Coronary artery (tissue), 2 donors: ENCODE results near the gene PLA2G12B.
"Not testable (repeated sequence)": the region's sequence is repeated elsewhere in the genome, so short reads cannot be mapped to it uniquely, and the experiment has no call there.

ENCODE experiments used
- DNase-seq: peaks from one replicate; pipeline ENCODE4 v3.0.0-alpha.2; 2017; ENCODE audit warnings: low spot score
- H3K27ac ChIP-seq, 2 donors: fragments of 200-600 bp; sonication (generic); one replicate each; pipeline ENCODE4 v1.5.1; 2016 to 2019
- H3K4me3 ChIP-seq: fragments of 200-600 bp; sonication (generic); 2 replicates; pipeline ENCODE4 v1.5.1; 2016; ENCODE audit warnings: mild to moderate bottlenecking, moderate library complexity
- TF ChIP-seq, protein P1 (sequence below): fragments of 200-600 bp; sonication (generic); IDR thresholded peaks from one replicate; pipeline ENCODE4 v1.5.1; 2019; ENCODE audit warnings: antibody characterized with exemption

PLA2G12B gene, protein sequence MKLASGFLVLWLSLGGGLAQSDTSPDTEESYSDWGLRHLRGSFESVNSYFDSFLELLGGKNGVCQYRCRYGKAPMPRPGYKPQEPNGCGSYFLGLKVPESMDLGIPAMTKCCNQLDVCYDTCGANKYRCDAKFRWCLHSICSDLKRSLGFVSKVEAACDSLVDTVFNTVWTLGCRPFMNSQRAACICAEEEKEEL

GRCh38 chr10:72954596-72955554 is at the start of gene PLA2G12B:
Gene PLA2G12B (minus strand): TSS chr10:72954806. CDS start chr10:72954685, 121 bp downstream.
- TF ChIP-seq, protein P1, sequence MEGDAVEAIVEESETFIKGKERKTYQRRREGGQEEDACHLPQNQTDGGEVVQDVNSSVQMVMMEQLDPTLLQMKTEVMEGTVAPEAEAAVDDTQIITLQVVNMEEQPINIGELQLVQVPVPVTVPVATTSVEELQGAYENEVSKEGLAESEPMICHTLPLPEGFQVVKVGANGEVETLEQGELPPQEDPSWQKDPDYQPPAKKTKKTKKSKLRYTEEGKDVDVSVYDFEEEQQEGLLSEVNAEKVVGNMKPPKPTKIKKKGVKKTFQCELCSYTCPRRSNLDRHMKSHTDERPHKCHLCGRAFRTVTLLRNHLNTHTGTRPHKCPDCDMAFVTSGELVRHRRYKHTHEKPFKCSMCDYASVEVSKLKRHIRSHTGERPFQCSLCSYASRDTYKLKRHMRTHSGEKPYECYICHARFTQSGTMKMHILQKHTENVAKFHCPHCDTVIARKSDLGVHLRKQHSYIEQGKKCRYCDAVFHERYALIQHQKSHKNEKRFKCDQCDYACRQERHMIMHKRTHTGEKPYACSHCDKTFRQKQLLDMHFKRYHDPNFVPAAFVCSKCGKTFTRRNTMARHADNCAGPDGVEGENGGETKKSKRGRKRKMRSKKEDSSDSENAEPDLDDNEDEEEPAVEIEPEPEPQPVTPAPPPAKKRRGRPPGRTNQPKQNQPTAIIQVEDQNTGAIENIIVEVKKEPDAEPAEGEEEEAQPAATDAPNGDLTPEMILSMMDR = no peak
- DNase-seq = no peak
- Histone ChIP-seq H3K4me3 (no peak within 1 kb of the TSS), H3K27ac (no peak within 1 kb of the TSS)

- H3K27ac ChIP-seq = no peak overlapping the region
- no peak for DNase-seq
- TF ChIP-seq, protein P1 = no peak
- H3K4me3 ChIP-seq = no peak overlapping the region
Observed at GRCh38 chr10:73003822-73004221, 49.2 kb upstream of the PLA2G12B start.

- TF ChIP-seq, protein P1 = no peak
- Histone ChIP-seq H3K4me3 (no peak overlapping the region), H3K27ac (no peak overlapping the region)
- DNase-seq = no peak
Observed at GRCh38 chr10:73000973-73001372, 46.4 kb upstream of the PLA2G12B start.

GRCh38 chr10:72997099-72997498 is 42.5 kb upstream of the PLA2G12B start:
- H3K4me3 ChIP-seq = no peak overlapping the region

DNA sequence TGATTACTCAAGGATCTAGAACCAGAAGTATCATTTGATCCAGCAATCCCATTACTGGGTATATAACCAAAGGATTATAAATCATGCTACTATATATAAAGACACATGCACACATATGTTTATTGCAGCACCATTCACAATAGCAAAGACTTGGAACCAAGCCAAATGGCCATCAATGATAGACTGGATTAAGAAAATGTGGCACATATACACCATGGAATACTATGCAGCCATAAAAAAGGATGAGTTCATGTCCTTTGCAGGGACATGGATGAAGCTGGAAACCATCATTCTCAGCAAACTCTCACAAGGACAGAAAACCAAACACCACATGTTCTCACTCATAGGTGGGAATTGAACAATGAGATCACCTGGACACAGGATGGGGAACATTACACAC is 40.9 kb upstream of the PLA2G12B start:
- not testable (repeated sequence) for H3K4me3 ChIP-seq, DNase-seq, H3K27ac ChIP-seq

More at GRCh38 chr10:72997099-72997498, 42.5 kb upstream of the PLA2G12B start:
- DNase-seq = no peak
- TF ChIP-seq, protein P1 = no peak
- H3K27ac ChIP-seq = no peak overlapping the region

DNA sequence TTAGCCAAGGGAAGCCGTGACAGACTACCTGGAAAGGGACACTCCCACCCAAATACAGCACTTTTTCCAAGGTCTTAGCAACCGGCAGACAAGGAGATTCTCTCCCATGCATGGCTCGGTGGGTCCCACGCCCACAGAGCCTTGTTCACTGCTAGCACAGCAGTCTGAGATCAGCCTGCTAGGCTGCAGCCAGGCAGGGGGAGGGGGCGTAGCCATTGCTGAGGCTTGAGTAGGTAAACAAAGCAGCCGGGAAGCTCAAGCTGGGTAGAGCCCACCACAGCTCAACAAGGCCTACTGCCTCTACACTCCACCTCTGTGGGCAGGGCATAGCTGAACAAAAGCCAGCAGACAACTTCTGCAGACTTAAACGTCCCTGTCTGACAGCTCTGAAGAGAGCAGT is 35.2 kb upstream of the PLA2G12B start:
- H3K27ac ChIP-seq, H3K4me3 ChIP-seq, DNase-seq: not testable (repeated sequence)

DNA sequence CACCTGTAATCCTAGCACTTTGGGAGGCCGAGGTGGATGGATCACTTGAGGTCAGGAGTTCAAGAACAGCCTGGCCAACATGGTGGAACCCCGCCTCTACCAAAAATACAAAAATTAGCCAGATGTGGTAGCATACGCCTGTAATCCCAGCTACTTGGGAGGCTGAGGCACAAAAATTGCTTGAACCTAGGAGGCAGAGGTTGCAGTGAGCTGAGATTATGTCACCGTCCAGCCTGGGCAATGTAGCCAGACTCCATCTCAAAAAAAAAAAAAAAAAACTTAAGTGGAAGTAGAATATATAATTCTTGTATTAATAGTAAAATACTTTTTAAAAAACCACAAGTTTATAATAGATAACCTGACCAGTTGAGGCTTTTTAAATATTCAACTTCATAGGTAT is 30.0 kb upstream of the PLA2G12B start:
- H3K4me3 ChIP-seq, H3K27ac ChIP-seq, DNase-seq: not testable (repeated sequence)

DNA sequence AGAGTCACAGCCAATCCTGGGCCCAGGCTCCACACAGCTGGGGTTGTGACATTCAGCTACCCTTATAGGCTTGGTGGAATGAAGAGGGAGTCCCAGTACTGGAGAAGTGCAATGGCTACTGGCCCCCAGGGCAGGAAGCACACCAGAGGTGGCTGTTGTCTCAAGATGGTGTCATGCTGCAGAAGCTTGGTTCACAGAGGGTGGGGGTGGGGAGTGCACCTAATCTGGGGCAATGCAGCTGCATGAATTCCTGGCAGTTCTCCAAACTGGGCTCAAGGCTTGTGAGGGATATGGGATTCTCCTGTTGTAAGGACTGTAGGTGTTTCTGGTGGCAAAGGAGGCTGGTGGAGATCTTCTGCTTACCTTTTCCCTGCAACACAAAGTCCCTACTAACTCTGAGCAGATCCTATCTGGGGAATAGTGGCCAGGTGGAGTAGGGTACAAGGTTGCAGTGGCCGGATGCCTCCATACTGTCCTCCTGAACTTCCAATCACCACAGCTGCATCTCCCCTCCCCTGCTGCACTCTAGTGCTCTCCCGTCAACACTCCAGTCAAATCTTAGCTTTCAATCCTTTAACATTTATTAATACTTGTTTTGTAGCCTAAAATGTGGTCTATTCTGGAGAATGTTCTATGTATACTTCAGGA is 27.4 kb upstream of the PLA2G12B start:
- DNase-seq = no peak
- no peak overlapping the region for H3K27ac ChIP-seq
- H3K4me3 ChIP-seq = no peak overlapping the region
- TF ChIP-seq, protein P1 = no peak
